Naive B cell (primary cell): ENCODE data around the gene PSMB7. TPM values are rescaled to one million over a fixed set of nuclear protein-coding genes. Genes with fewer than 3 reads are reported as not detected.

Experiments
- ATAC-seq, 2 donors: fragments of 150-1000 bp; cut with Tn5 transposase; 2 replicates each; pipeline ENCODE4 v1.10.0; 2021; ENCODE audit warnings: low read depth in 2 of 2, mild to moderate bottlenecking in 2 of 2, moderate library complexity in 2 of 2
- DNase-seq: peaks from one replicate; pipeline ENCODE4 v3.0.0; 2022
- H3K27ac Mint-ChIP-seq, 6 donors: one replicate each; pipeline ENCODE4 v1.8.0; 2020 to 2022; ENCODE audit warnings: mild to moderate bottlenecking in 6 of 6, mixed read lengths in 6 of 6, moderate library complexity in 5 of 6, inconsistent platforms in 2 of 6
- H3K27me3 Mint-ChIP-seq, 3 donors: one replicate each; pipeline ENCODE4 v1.8.0; 2021 to 2022; ENCODE audit warnings: mixed read lengths in 3 of 3, mild to moderate bottlenecking in 1 of 3
- H3K36me3 Mint-ChIP-seq, 2 donors: one replicate each; pipeline ENCODE4 v1.8.0; 2020 to 2022; ENCODE audit warnings: mixed read lengths in 2 of 2, inconsistent platforms in 1 of 2, mild to moderate bottlenecking in 1 of 2
- H3K4me1 Mint-ChIP-seq, 3 donors: one replicate each; pipeline ENCODE4 v1.8.0; 2020 to 2022; ENCODE audit warnings: mixed read lengths in 3 of 3, inconsistent platforms in 1 of 3, mild to moderate bottlenecking in 1 of 3, moderate library complexity in 1 of 3
- H3K4me3 Mint-ChIP-seq, 8 donors: one replicate each; pipeline ENCODE4 v1.8.0; 2020 to 2022; ENCODE audit warnings: mild to moderate bottlenecking in 8 of 8, mixed read lengths in 8 of 8, moderate library complexity in 8 of 8, inconsistent platforms in 2 of 8
- H3K9me3 Mint-ChIP-seq, 7 donors: one replicate each; pipeline ENCODE4 v1.8.0; 2020 to 2022; ENCODE audit warnings: mixed read lengths in 7 of 7, mild to moderate bottlenecking in 5 of 7, inconsistent platforms in 2 of 7, moderate library complexity in 1 of 7
- polyA plus RNA-seq, 6 donors: library from polyadenylated mRNA; unstranded; fragments of 300-500 nt; fragmentation: Illumina TruSeq; gene quantifications; one replicate each; pipeline ENCODE4 v1.2.3, GENCODE V29; 2021; ENCODE audit warnings: low read depth in 6 of 6

PSMB7 gene
- polyA plus RNA-seq, 6 donors from 2014 or later, result 161 to 213 (median 179) TPM

DNA sequence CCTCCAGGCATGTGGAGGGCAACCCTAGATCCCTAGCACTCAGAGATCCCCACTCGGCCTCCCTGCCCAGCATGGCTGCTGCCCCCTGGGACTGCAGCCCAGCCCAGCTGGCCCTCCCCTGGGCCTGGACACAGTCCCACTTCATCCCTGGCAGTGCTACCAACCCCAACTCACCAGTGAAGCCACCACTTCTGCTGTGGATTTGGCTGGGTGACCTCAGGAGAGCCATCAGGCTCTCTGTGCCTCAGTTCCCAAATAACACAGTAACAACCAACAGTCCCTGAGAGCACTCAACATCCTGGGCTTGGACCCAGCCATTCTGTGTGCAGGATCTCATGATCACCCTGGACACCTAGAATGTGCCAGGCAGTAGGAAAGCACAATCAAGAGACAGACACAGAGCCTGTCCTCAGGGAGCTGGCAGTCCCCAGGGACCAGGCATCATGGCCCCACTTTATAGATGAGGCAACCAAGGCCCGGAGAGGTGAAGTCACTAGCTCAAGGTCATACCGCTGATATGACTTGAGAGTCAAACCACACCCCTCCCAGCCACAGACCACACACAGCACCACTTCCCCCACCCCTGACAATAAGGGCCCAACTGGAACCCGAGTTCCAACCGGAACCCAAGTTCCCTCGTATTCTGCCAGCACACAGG is 4.7 kb upstream of the PSMB7 start:
- ATAC-seq (no peak), DNase-seq (no peak)
- Mint-ChIP-seq H3K4me1 (peaks cover 17 to 26% (median 21%) of the 10 kb centered on the region in 3 donors), H3K9me3 (peaks cover 0 to 4% (median 4%) of the 10 kb centered on the region in 7 donors), H3K27me3 (peaks cover 0 to 25% (median 14%) of the 10 kb centered on the region in 3 donors), H3K27ac (peak overlapping the region in 1 of 6 donors; percentile 81), H3K36me3 (peaks cover 0 to 4% of the 10 kb centered on the region in 2 donors), H3K4me3 (peak overlapping the region in 1 of 8 donors; percentile 41)

DNA sequence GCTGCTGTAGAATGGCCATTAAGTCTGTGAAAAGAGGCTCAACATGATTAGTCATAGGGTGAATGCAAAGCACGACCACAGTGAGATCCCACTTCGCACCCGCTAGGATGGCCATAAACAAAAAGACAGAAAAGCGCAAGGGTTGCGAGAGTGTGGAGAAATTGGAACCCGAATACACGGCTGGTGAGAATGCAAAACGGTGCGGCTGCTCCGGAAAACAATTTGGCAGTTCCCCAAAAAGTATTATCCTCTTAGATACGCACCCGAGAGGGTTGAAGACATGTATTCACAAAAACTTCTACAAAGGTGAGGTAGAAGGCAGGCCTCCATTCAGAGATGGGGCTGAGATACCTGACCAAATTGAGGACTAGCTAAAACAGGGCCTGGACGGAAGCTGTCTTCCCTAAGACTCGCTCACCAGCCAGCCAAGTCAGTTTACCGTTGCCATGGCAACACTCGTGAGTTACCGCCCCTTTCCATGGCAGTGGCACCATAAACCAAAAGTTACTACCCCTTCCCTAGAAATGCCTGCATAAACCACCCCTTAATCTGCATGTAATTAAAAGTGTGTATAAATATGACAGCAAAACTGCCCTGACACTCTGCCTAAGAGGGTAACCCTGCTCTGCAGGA is 726 bp upstream of the PSMB7 start:
- no peak for ATAC-seq
- H3K9me3 Mint-ChIP-seq, result peaks cover 0 to 4% (median 4%) of the 10 kb centered on the region in 7 donors
- peaks cover 29 to 39% (median 38%) of the 10 kb centered on the region in 3 donors for H3K4me1 Mint-ChIP-seq
- no peaks in the 10 kb centered on the region for H3K27me3 Mint-ChIP-seq
- DNase-seq, result no peak
- peak overlapping the region in 7 of 8 donors; percentile 92 to 98 (median 96) for H3K4me3 Mint-ChIP-seq
- H3K36me3 Mint-ChIP-seq, result peaks cover 15 to 23% of the 10 kb centered on the region in 2 donors
- peak overlapping the region in 5 of 6 donors; percentile 89 to 98 (median 95) for H3K27ac Mint-ChIP-seq

DNA sequence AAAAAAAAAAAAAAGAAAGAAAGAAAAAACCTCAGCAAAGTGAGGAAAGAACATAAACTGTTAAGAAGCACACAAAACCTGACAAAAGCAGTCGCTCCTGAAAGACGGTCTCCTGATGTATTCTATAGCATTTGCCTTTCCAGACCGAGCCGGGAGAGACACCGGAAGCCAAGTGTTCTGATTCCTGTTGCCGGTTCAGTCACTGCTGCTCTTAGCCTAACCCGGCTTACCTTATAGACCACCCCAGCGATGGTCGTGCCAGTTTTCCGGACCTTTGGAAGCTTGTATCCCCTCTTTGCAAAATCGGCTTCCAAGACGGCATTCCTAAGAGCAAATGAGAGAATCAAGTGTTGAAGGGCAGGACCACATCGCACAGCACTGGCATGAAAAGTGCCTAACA is 630 bp downstream of the PSMB7 start:
- DNase-seq, result no peak
- Mint-ChIP-seq H3K4me3 (peak overlapping the region; percentile 92 to 99 (median 96)), H3K4me1 (peaks cover 24 to 41% (median 33%) of the 10 kb centered on the region in 3 donors), H3K27me3 (no peaks in the 10 kb centered on the region), H3K9me3 (peaks cover 0 to 4% (median 4%) of the 10 kb centered on the region in 7 donors), H3K27ac (peak overlapping the region; percentile 44 to 98 (median 89)), H3K36me3 (peaks cover 15 to 27% of the 10 kb centered on the region in 2 donors)
- no peak for ATAC-seq

DNA sequence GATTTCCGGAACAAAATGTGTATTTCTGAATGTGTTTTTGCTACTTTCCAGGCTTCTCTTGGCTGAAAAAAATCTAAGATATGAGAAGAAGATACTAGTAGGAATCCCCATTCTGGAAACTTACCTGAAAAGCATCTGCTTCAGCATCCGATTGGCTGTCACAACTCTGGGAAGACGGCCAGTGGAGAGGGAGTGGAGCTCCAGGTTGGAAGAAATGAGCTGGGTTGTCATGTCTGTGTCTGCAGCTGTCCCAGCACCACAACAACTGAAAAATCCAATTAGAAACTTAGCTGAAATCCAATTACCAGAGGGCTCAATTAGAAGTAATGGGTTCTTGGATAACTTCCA is 3.0 kb downstream of the PSMB7 start:
- DNase-seq, result no peak
- Mint-ChIP-seq H3K9me3 (peaks cover 0 to 4% (median 4%) of the 10 kb centered on the region in 7 donors), H3K4me3 (no peak overlapping the region), H3K36me3 (peaks cover 15 to 27% of the 10 kb centered on the region in 2 donors), H3K27ac (no peak overlapping the region), H3K4me1 (peaks cover 21 to 33% (median 22%) of the 10 kb centered on the region in 3 donors), H3K27me3 (no peaks in the 10 kb centered on the region)
- ATAC-seq, result no peak

DNA sequence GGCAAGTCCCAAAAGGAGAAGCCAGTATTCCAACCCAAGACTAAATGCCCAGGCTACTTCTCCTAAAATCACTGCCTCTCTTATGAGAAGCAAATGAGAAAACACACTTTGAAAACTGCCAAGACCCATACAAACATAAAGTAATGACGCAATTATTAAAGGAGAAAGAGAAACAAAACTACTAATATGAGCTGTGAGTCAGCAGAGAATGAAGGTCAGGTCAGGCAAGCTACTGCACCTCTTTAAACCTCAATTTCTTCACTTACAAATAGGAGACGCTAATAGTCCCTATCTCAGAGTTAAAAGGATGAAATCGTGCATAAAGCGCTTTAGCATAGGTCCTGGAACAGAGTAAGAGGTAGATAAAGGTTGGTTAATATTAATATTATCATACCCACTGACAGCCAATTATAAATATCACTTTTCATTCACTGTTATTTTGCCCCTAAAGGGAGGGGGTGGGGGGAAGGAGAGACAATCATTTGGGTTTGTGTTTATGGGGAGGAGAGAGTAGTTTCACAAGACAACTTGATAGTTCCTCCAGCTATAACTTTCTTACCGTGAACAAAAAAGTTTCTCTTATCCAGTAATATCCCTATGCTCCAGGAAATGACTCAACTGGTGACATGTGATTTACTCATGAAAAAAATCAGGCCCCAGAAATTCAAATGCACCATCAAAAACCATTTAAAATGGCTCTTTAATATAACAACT is 3.6 kb downstream of the PSMB7 start:
- H3K27ac Mint-ChIP-seq, result peak overlapping the region in 1 of 6 donors; percentile 41
- ATAC-seq, result no peak
- no peaks in the 10 kb centered on the region for H3K27me3 Mint-ChIP-seq
- peaks cover 15 to 32% of the 10 kb centered on the region in 2 donors for H3K36me3 Mint-ChIP-seq
- no peak for DNase-seq
- H3K4me3 Mint-ChIP-seq, result peak overlapping the region in 1 of 8 donors; percentile 43
- peaks cover 21 to 33% (median 22%) of the 10 kb centered on the region in 3 donors for H3K4me1 Mint-ChIP-seq
- peaks cover 0 to 4% (median 4%) of the 10 kb centered on the region in 7 donors for H3K9me3 Mint-ChIP-seq

DNA sequence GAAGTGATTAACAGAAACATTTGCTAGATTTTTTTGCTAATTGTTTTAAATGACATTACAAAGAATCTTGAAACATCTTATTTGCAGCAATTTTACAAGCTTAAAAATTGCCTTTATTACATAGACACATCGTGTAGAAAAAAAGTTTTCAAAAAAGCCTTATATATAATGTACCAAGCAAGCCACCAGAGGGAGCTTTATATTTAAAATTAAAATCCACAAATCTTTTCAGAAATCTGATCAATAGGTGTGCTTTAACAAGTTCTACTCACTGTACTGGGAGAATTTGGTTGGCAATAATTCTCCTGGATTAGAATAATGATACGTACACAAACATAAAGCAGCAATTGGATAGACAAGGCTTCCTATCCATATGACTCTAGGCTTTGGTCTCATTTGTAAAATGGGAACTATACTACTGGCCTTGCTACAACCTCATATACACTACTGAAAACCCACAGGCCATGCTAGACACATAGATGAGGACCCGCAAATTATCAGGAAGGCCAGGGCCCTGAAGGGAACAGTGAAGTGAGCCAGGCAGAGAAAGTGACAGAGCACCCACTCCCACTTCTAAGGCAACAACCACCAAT is 4.8 kb downstream of the PSMB7 start:
- Mint-ChIP-seq H3K4me3 (peak overlapping the region in 1 of 8 donors; percentile 70), H3K27me3 (no peaks in the 10 kb centered on the region), H3K27ac (peak overlapping the region in 1 of 6 donors; percentile 71), H3K36me3 (peaks cover 15 to 33% of the 10 kb centered on the region in 2 donors), H3K9me3 (peaks cover 0 to 2% (median under 1%) of the 10 kb centered on the region in 7 donors), H3K4me1 (peaks cover 18 to 25% (median 20%) of the 10 kb centered on the region in 3 donors)
- DNase-seq (no peak), ATAC-seq (no peak)

DNA sequence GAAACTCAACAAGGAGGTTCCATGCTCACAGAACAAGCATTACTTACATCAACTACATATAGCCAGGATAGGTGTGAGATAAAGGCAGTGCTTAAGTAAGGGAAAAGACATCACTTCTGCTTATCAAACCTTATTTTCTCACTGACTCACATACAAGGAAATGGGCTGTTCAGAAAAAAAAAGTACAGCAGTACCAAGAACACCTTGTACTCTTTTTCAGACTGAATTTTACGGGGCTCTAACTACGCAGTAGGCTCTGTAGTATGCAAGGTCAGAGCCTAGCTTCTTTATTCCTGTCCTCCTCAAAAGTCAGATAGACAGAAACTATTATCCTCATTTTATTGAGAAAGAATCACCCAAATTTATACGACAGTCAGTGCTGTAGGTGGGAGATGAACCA is 5.8 kb downstream of the PSMB7 start:
- DNase-seq (no peak), ATAC-seq (no peak)
- peaks cover 15 to 36% of the 10 kb centered on the region in 2 donors for H3K36me3 Mint-ChIP-seq
- no peak overlapping the region for H3K27ac Mint-ChIP-seq
- H3K4me3 Mint-ChIP-seq, result no peak overlapping the region
- H3K4me1 Mint-ChIP-seq, result peaks cover 8 to 15% (median 12%) of the 10 kb centered on the region in 3 donors
- H3K9me3 Mint-ChIP-seq, result no peaks in the 10 kb centered on the region
- H3K27me3 Mint-ChIP-seq, result no peaks in the 10 kb centered on the region

DNA sequence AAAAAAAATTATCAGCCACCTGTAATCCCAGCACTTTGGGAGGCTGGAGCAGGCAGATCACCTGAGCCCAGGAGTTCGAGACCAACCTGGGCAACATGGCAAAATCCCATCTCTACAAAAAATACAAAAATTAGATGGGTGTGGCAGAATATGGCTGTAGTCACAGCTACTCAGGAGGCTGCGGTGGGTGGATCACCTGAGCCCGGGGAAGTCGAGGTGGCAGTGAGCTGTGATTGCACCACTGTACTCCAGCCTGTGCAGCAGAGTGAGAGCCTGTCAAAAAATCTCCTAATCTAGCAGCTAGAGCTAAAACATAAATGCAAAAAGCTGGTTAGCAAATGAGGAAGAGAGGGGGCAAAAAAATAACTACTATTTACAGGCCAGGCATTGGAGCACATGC is 12.0 kb downstream of the PSMB7 start:
- Mint-ChIP-seq H3K27ac (no peak overlapping the region), H3K4me3 (peak overlapping the region in 1 of 8 donors; percentile 47), H3K4me1 (peaks cover 5 to 25% (median 14%) of the 10 kb centered on the region in 3 donors), H3K27me3 (no peaks in the 10 kb centered on the region), H3K36me3 (peaks cover 0 to 17% of the 10 kb centered on the region in 2 donors), H3K9me3 (no peaks in the 10 kb centered on the region)
- DNase-seq, result no peak
- no peak for ATAC-seq

DNA sequence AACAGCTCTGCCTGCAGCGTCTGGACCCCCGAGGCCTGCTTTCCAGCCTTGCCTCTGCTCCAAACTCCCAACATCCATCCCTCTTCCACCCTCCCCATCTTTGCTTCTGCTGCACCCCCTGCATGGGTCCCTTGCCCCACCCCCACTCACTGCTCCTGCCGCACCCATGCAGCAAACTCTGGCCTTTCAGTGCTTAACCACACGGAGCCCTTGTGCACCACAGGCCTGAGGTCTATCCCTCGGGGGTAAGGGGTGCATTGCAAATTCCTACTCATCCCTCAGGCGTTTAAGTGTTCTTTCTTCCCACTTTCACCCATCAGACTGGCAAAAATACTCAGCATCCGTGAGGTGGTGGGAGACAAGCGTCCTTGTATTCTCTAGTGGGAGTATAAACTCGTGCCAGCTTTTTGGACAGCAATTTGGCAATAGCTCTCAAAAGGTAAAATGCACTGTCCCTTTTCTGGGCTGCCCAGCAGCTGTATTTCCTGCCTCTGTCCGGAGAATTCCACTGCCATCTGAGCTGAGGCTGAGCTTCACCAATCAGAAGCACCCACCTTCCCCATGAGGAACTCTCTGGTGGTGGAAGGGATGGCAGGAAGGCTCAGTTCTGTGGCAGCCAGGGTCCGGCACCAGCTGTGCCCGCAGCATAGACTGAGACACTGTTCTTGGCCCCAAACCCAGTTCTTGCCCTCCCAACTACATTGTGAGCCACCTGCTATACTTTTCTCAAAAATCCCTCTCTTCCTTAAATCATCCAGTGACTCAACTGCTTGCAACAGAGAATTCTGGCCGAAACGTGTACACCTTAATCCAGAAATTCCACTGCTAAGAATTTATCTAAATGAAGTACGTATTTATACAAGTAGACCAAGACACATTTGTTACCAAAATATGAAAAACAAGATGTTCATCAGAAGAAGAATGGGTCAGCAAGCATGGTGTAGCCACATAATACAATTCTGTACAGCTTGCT is 15.0 kb downstream of the PSMB7 start:
- Mint-ChIP-seq H3K27ac (peak overlapping the region in 1 of 6 donors; percentile 32), H3K36me3 (peaks cover 6 to 13% of the 10 kb centered on the region in 2 donors), H3K27me3 (no peaks in the 10 kb centered on the region), H3K4me1 (peaks cover 10 to 34% (median 22%) of the 10 kb centered on the region in 3 donors), H3K4me3 (no peak overlapping the region), H3K9me3 (no peaks in the 10 kb centered on the region)
- DNase-seq, result no peak
- no peak for ATAC-seq

DNA sequence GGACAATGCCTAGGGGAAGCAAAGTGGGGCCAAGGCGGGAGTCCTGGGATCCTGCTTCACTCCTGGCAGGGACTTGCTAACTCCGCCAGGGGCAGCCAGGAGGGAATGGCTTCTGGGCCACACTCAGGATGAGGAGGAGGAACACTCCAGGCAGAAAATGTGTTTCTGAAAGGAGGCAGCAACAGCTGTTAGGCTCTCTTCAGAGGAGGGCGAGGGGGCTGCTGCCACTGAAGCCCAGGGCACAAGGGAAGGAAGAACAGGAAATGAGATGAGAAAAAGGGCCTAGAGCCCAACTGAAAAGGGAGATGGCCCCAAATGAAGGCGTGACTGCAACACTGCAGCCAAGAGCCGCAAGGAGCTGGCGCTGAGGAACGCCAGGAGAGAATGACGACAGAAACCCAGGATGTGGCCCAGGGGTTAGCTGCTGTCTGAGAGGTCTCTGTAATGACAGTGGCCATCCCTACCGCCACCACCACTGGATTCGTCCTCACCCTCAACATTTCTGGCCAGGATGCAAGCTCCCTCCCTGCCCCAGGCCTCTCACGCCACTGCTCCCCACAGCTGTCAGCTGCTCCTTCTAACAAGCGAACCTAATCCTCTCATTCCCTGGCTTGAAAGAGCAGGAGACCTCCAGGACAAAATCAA is 15.8 kb downstream of the PSMB7 start:
- Mint-ChIP-seq H3K4me1 (peaks cover 10 to 39% (median 22%) of the 10 kb centered on the region in 3 donors), H3K27me3 (no peaks in the 10 kb centered on the region), H3K36me3 (peaks cover 6 to 9% of the 10 kb centered on the region in 2 donors), H3K4me3 (peak overlapping the region in 1 of 8 donors; percentile 77), H3K27ac (peak overlapping the region in 1 of 6 donors; percentile 32), H3K9me3 (no peaks in the 10 kb centered on the region)
- ATAC-seq, result no peak
- DNase-seq, result no peak

DNA sequence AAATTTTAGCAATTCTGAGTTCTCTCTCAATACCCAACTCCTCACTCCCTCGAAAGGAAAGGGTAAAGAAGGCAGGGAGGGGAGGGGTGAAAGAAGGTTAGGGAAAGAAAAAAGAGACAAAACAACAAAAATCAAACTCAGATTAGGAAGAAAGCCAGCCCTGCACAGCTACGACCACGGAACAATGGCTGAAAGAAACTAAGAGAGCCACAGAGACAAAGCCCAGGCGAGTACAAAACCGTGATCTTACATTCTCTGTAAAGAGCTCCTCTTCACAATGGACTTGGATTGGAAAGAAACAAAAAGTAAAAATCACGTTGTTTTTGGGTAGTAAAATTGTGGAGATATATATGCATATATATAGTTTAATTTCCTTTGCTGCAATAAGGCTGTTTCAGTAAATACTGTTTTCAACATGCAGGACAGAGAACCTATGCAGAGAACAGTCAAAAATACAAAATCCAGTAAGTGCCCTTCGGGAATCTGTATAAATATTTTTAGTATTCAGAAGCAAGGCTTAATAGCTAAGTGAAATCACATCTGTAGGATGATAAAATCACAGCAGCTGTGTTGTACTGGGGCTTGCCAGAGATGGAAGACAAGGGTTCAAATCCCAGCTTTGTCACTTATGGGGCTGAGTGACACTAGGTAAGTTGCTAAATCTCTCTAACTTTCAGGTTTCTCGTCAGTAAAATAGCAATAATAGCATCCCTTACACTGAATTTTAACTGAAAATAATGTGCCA is 16.9 kb downstream of the PSMB7 start:
- DNase-seq (no peak), ATAC-seq (no peak)
- peak overlapping the region in 1 of 6 donors; percentile 38 for H3K27ac Mint-ChIP-seq
- H3K4me3 Mint-ChIP-seq, result no peak overlapping the region
- no peaks in the 10 kb centered on the region for H3K9me3 Mint-ChIP-seq
- peaks cover 10 to 39% (median 22%) of the 10 kb centered on the region in 3 donors for H3K4me1 Mint-ChIP-seq
- H3K27me3 Mint-ChIP-seq, result no peaks in the 10 kb centered on the region
- peaks cover 6 to 9% of the 10 kb centered on the region in 2 donors for H3K36me3 Mint-ChIP-seq
